HL-60/S4 treated with retinoic acid at 250 ng/mL for 4 days and 3 days (cell line): ENCODE measurements around the gene TOMM5.

Experiments used
- in situ Hi-C: fragments of 300-500 bp; cut with MboI; formaldehyde crosslinking; loops from 2 replicates; pipeline ENCODE4 v1.7.0; 2022; ENCODE audit warnings: low sequenced_read_pairs

The TOMM5 gene

GRCh38 chr9:37565661-37566618, 26.5 kb downstream of the TOMM5 start:
- in situ Hi-C loops: no loop called here

- in situ Hi-C loops: no loop called here
Observed at GRCh38 chr9:37564916-37565315, 27.5 kb downstream of the TOMM5 start.

DNA sequence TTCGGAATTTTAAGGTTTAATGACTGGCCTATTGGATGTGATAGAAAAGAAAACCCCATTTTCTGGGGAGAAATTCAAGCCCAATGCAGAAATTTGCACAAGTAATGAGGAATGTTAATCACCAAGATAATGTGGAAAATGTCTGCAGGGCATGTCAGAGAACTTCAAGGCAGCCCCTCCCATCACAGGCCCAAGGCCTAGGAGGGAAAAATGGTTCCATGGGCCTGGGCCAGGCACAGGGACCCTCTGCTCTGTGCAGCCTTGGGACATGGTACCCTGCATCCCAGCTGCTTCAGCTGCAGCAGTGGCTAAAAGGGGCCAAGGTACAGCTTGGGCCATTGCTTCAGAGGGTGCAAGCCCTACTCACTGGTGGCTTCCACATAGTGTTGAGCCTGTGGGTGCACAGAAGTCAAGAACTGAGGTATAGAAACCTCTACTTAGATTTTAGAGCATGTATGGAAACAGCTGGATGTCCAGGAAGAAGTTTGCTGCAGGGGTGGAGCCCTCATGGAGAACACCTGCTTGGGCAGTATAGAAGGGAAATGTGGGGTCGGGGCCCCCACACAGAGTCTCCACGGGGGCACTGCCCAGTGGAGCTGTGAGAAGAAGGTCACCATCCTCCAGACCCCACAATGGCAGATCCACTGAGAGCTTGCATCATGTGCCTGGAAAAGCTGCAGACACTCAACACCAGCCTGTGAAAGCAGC, 28.4 kb downstream of the TOMM5 start:
- in situ Hi-C loops: no loop called here

- in situ Hi-C loops: no loop called here
Observed at GRCh38 chr9:37562826-37563225, 29.6 kb downstream of the TOMM5 start.

- in situ Hi-C loops: no loop called here
Observed at GRCh38 chr9:37561682-37562081, 30.7 kb downstream of the TOMM5 start.

DNA sequence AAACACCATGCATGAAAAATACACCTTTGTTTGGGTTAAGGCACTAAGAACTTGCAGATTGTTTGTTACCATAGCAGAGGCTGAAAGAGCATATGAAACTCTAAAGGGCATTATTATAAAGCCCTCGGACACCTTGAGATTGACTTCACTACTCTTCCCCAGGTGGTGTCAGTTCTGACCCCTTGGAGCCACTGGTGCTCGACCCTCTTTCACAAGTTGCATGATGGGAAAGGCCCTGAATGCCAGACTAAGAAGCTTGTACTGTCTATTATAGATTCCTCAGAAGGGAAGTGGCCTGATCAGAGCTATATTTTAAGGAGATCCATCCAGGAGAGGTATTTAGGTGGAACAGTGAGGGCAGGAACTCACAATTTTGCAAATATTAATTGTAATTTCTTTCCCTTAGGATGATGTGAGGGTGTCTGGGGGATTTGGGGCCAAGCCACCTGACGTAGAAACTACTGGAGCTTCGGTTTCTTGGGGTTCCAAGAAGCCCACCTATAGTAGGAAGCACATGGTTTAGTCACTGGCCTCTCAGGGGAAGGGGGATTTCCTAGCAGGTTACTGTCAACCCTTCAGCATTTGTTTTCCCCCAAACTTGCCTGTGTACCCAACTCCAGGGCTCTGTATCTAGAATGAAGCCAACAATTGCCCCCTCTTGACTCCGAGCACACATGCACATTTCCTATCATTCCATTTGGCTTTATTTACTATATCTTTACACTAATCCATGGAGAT, 32.4 kb downstream of the TOMM5 start:
- in situ Hi-C loops: no loop called here

- in situ Hi-C loops: no loop called here
Observed at GRCh38 chr9:37559125-37559524, 33.3 kb downstream of the TOMM5 start.

DNA sequence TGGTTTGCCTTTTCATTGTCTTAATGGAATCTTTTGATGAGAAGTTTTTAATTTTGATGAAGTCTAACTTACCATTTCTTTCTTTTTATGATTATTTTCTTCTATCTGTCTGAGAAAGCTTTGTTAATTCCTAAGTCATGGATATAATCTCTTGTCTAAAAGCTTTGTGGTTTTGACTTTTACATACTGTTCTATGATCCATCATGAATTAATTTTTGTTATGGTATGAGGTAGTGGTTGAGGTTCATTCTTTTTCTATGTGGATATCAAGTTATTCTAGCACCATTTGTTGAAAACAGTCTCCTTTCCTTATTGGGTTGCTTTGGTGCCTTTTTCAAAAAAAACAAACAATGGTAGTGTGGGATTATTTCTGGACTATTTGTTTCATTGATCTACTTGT, 36.6 kb downstream of the TOMM5 start:
- in situ Hi-C loops: no loop called here

GRCh38 chr9:37554318-37554717, 38.1 kb downstream of the TOMM5 start:
- in situ Hi-C loops: no loop called here

DNA sequence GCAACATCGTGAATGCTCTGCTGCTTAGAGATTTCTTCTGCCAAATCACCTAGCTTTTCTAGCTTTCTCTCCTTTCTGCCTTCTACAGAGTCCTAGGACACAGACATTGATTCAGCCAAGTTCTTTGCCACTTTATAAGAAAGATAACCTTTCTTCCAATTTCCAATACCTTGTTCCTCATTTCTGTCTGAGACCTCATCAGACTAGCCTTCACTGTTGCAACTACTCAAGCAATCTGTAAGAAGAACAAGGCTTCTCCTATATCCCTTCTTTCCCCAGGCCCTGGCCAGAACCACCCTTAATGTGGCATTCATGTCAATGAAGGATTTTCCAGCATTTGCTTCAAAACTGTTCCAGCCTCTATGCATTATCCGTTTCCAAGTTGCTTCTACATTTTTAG, 40.5 kb downstream of the TOMM5 start:
- in situ Hi-C loops: no loop called here

GRCh38 chr9:37551468-37551867, 40.9 kb downstream of the TOMM5 start:
- in situ Hi-C loops: no loop called here

DNA sequence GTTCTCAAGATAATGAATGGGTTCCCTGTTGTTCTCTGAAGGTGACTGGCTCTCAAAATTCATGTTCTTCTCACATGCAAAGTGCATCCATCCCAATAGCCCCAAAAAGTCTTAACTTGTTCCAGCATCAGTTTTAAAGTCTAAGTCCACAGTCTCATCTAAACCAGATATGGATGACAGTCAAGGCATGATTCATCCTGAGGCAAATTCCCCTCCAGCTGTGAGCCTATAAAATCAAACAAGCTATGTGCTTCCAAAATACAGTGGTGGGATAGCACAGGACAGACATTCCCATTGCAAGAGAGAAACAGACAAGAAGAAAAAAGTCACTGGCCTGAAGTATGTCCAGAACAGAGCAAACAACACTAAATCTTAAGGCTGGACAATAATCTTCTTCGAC, 41.6 kb downstream of the TOMM5 start:
- in situ Hi-C loops: no loop called here

- in situ Hi-C loops: no loop called here
Observed at GRCh38 chr9:37549527-37549926, 42.9 kb downstream of the TOMM5 start.

GRCh38 chr9:37547328-37547878, 45.0 kb downstream of the TOMM5 start:
- in situ Hi-C loops: no loop called here

GRCh38 chr9:37543468-37543867, 48.9 kb downstream of the TOMM5 start:
- in situ Hi-C loops: no loop called here

GRCh38 chr9:37542895-37543294, 49.5 kb downstream of the TOMM5 start:
- in situ Hi-C loops: no loop called here

DNA sequence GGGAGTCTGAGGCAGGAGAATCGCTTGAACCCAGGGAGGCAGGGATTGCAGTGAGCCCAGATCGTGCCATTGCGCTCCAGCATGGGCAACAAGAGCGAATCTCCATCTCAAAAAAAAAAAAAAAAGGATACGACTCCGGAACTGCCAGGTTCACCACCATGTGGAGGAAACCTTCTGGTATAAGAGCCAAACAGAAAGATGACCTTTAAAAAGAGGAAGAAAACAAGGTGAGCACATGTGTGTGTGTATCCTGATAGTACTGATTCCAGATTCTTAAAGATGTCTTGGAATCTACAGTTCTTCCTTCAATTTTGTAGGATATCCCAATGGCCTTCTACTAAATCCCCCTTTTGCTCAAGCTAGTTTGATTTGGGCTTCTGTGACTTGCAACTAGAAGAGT, 49.9 kb downstream of the TOMM5 start:
- in situ Hi-C loops: no loop called here

DNA sequence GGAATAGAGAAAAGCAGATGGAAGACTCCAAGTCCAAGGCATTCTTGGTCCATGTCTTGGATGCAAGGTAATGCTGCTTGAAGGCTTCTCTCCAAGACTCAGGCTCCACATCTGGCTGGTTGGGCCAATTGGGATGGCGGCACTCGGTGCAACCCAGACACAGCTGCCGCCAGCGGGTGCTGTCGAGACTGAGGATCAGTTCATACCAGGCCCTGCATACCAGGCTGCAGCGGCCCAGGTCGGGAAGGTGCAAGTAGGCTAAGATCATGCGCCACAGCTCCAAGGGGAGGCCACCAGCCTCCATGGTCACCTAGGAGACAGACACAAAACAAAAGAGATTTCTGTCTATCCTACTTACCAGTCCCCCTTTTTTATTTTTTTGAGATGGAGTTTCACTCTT, 50.9 kb downstream of the TOMM5 start:
- in situ Hi-C loops: no loop called here

DNA sequence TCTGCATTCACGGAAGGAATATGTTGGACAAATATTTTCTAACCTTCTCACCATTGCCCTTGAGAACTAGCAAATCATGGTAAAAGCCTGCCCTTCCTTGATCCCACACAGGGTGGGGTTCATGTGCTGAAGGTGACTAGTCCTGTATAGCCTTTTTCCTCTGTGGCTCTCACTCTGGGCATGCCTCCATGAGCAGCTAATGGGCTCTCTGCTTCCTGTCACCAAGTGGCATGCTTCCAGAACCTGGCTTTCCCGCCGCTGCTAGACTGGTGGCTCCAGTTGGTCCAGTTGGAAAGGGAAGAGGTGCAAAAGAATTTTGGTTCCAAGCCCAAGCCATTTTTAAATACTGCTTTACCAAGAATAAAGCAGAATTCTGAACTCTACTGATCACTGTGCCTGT, 51.8 kb downstream of the TOMM5 start:
- in situ Hi-C loops: no loop called here

- in situ Hi-C loops: no loop called here
Observed at GRCh38 chr9:37539634-37540033, 52.8 kb downstream of the TOMM5 start.
